ENCODE measurements around the gene CC2D1A. TPM values are rescaled to one million over a fixed set of nuclear protein-coding genes. Genes with fewer than 3 reads are reported as not detected.

Gene CC2D1A
- 36.9 TPM for total RNA-seq
- polyA plus RNA-seq (ENCODE audit: insufficient read depth, low read depth, low replicate concordance) = 28.8 TPM
- long read RNA-seq, donor 1 = 0 reads
- long read RNA-seq, donor 2 = 0 reads
- long read RNA-seq, donor 3, partial matches to known transcripts = 10 of 10 reads
- long read RNA-seq, donor 3, other reads (novel, unspliced or antisense) = 0 of 10 reads
- long read RNA-seq, donor 4, partial matches to known transcripts = 104 of 126 reads
- long read RNA-seq, donor 4, other reads (novel, unspliced or antisense) = 22 of 126 reads
- long read RNA-seq, donor 5 = 0 reads
- long read RNA-seq, donor 6 = 0 reads
- long read RNA-seq, donor 7, partial matches to known transcripts = 17 of 35 reads
- long read RNA-seq, donor 7, other reads (novel, unspliced or antisense) = 13 of 35 reads
- long read RNA-seq, donor 8, partial matches to known transcripts = 6 of 6 reads
- long read RNA-seq, donor 8, other reads (novel, unspliced or antisense) = 0 of 6 reads
- long read RNA-seq, donor 9 = 0 reads
- long read RNA-seq, donor 10, partial matches to known transcripts = 6 of 7 reads
- long read RNA-seq, donor 10, other reads (novel, unspliced or antisense) = 0 of 7 reads

- Histone ChIP-seq H3K36me3 (ENCODE audit: control insufficient read depth in 2 of 3, insufficient read depth in 3 of 3, low read length in 3 of 3) (peaks cover 0 to 3% (median 0%) of the 10 kb centered on the region in 3 donors), H3K9ac (ENCODE audit: low read length in 3 of 3) (peak within 1 kb of the TSS; percentile 15 to 80 (median 45)), H3K27ac (ENCODE audit: low read depth in 2 of 2, low read length in 2 of 2) (peak within 1 kb of the TSS in 1 of 2 donors; percentile 44), H3K9me3 (ENCODE audit: control insufficient read depth in 2 of 3, insufficient read depth in 1 of 3, low read length in 3 of 3) (no peaks in the 10 kb centered on the region), H3K27me3 (ENCODE audit: control insufficient read depth, insufficient read depth, low read length) (no peaks in the 10 kb centered on the region), H3K4me3 (ENCODE audit: low read length in 3 of 3) (peak within 1 kb of the TSS; percentile 60 to 78 (median 61)), H3K4me1 (ENCODE audit: control insufficient read depth in 2 of 3, insufficient read depth in 2 of 3, low read depth in 1 of 3, low read length in 3 of 3) (peaks cover 0 to 10% (median 4%) of the 10 kb centered on the region in 3 donors)
- TF ChIP-seq, protein P1, sequence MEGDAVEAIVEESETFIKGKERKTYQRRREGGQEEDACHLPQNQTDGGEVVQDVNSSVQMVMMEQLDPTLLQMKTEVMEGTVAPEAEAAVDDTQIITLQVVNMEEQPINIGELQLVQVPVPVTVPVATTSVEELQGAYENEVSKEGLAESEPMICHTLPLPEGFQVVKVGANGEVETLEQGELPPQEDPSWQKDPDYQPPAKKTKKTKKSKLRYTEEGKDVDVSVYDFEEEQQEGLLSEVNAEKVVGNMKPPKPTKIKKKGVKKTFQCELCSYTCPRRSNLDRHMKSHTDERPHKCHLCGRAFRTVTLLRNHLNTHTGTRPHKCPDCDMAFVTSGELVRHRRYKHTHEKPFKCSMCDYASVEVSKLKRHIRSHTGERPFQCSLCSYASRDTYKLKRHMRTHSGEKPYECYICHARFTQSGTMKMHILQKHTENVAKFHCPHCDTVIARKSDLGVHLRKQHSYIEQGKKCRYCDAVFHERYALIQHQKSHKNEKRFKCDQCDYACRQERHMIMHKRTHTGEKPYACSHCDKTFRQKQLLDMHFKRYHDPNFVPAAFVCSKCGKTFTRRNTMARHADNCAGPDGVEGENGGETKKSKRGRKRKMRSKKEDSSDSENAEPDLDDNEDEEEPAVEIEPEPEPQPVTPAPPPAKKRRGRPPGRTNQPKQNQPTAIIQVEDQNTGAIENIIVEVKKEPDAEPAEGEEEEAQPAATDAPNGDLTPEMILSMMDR (IDR thresholded peaks at IDR 0.05; ENCODE audit: borderline replicate concordance, extremely low read depth, insufficient read depth) = peak; percentile 0
- DNase-seq (peak; percentile 94 to 98 (median 94)), FAIRE-seq (no peak)
- intact Hi-C loops (cut with DNase I) = no loop called here
These were observed at the start of gene CC2D1A, which contains the start of gene BRME1 for GRCh38 chr19:13905634-13906520. Gene CC2D1A (plus strand): TSS chr19:13906201. CDS start chr19:13906442, 241 bp downstream. Gene BRME1 (minus strand): TSS chr19:13906117. CDS start chr19:13904892, 1,225 bp downstream.

DNA sequence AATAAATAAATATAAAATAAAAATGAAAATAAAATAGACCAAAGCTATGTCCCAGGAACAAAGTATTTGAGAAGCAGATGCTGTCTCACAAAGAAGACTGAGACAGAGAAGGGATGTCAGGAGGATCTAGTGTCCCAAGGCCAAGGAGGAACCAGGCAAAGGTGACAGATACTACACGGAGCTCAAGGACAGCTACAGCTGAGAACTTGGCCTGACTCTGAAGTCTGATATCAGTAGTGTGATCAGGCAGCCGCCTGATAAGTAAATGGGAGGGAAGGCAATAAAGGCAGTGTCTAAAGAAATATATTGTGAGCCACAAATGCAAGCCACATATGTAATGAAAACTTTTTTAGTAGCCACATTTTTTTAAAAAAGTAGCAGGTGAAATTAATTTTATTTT lies 49.5 kb upstream of the CC2D1A start:
- no peaks in the 10 kb centered on the region for H3K9me3 ChIP-seq (ENCODE audit: control insufficient read depth in 2 of 3, insufficient read depth in 1 of 3, low read length in 3 of 3)
- no peak overlapping the region for H3K9ac ChIP-seq (ENCODE audit: low read length in 3 of 3)
- no peak overlapping the region for H3K27ac ChIP-seq (ENCODE audit: low read depth in 2 of 2, low read length in 2 of 2)
- H3K36me3 ChIP-seq (ENCODE audit: control insufficient read depth in 2 of 3, insufficient read depth in 3 of 3, low read length in 3 of 3) = no peaks in the 10 kb centered on the region
- TF ChIP-seq, protein P1 (IDR thresholded peaks at IDR 0.05; ENCODE audit: borderline replicate concordance, extremely low read depth, insufficient read depth) = no peak
- no peak for FAIRE-seq
- H3K4me1 ChIP-seq (ENCODE audit: control insufficient read depth in 2 of 3, insufficient read depth in 2 of 3, low read depth in 1 of 3, low read length in 3 of 3) = peaks cover 0 to 2% (median 2%) of the 10 kb centered on the region in 3 donors
- no peak overlapping the region for H3K4me3 ChIP-seq (ENCODE audit: low read length in 3 of 3)
- intact Hi-C loops (cut with DNase I) = no loop called here
- no peak for DNase-seq
- H3K27me3 ChIP-seq (ENCODE audit: control insufficient read depth, insufficient read depth, low read length) = no peaks in the 10 kb centered on the region

DNA sequence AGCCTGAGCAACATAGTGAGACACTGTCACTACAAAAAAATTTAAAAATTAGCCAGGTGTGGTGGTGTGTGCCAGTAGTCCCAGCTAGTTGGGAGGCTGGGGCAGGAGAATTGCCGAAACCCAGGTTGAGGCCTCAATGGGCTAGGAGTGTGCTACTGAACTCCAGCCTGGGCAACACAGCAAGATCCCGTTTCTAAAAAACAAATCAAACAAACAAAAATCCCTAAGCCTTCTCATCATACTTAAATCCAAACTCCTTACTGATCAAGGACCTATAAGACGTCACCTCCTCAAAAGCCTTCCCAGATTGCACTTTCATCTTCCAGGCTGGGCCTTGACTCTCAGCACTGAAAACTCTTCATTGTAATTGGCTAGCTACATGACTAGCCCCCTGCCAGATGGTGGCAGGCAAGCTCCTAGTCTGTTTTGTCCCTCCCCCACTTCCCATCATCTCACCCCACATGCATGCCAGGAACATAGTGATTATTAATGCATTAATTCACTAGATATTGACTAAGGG lies 46.6 kb upstream of the CC2D1A start:
- no peaks in the 10 kb centered on the region for H3K36me3 ChIP-seq (ENCODE audit: control insufficient read depth in 2 of 3, insufficient read depth in 3 of 3, low read length in 3 of 3)
- DNase-seq (no peak), FAIRE-seq (no peak)
- intact Hi-C loops (cut with DNase I) = no loop called here
- no peak overlapping the region for H3K9ac ChIP-seq (ENCODE audit: low read length in 3 of 3)
- H3K4me3 ChIP-seq (ENCODE audit: low read length in 3 of 3) = no peak overlapping the region
- no peaks in the 10 kb centered on the region for H3K9me3 ChIP-seq (ENCODE audit: control insufficient read depth in 2 of 3, insufficient read depth in 1 of 3, low read length in 3 of 3)
- no peak overlapping the region for H3K27ac ChIP-seq (ENCODE audit: low read depth in 2 of 2, low read length in 2 of 2)
- peaks cover 0 to 7% (median 7%) of the 10 kb centered on the region in 3 donors for H3K4me1 ChIP-seq (ENCODE audit: control insufficient read depth in 2 of 3, insufficient read depth in 2 of 3, low read depth in 1 of 3, low read length in 3 of 3)
- TF ChIP-seq, protein P1 (IDR thresholded peaks at IDR 0.05; ENCODE audit: borderline replicate concordance, extremely low read depth, insufficient read depth) = no peak
- no peaks in the 10 kb centered on the region for H3K27me3 ChIP-seq (ENCODE audit: control insufficient read depth, insufficient read depth, low read length)

All from kidney (tissue), 22 donors.